Measurements from ENCODE around the gene CFAP161.

Gene CFAP161

DNA sequence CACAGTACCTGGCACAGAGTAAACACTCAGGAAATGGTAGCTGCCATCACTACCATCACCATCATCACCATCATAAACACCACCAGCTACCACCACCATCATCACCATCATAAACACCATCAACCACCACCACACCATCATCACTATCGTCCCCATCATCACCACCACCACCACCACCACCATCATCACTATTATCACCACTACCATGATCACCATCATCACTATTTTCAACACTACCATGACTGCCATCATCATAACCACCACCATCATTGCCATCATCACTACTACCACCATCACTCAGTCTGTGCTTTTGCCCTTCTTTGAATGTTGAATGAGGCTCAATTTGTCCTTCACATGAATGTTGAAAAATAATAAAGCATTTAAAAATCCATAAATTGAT, 41.4 kb downstream of the CFAP161 start:
- no peak for TF ChIP-seq CTCF (IDR thresholded peaks at IDR 0.05; ENCODE audit: low read depth, low read length)
- H3K4me3 ChIP-seq (ENCODE audit: low read depth, low read length), result no peak overlapping the region
- no peak for DNase-seq (ENCODE audit: low read depth, low spot score)
- in situ Hi-C loops (cut with HindIII; ENCODE audit: low sequenced_read_pairs), result no loop called here

GRCh38 chr15:81176291-81176893, 42.3 kb downstream of the CFAP161 start:
- no peak overlapping the region for H3K4me3 ChIP-seq (ENCODE audit: low read depth, low read length)
- TF ChIP-seq CTCF (IDR thresholded peaks at IDR 0.05; ENCODE audit: low read depth, low read length), result no peak
- no peak for DNase-seq (ENCODE audit: low read depth, low spot score)
- in situ Hi-C loops (cut with HindIII; ENCODE audit: low sequenced_read_pairs), result no loop called here

DNA sequence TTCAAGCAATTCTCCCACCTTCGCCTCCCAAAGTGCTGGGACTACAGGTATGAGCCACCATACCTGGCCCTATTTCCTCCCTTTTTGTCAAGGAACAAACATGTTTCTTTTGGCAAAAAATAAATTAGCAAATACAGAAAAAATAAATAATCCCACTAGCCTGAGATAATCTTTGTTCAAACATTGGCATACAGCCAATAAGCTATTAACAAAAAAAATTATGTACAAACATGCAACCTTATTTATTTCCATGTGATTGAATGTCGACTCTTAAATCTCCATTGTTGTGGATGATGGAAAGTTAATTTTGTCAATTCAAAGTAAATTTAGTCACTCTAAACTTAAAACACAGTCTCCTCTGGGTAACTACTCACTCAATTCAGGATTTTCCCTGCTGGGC, 44.3 kb downstream of the CFAP161 start:
- no peak overlapping the region for H3K4me3 ChIP-seq (ENCODE audit: low read depth, low read length)
- in situ Hi-C loops (cut with HindIII; ENCODE audit: low sequenced_read_pairs), result no loop called here
- TF ChIP-seq CTCF (IDR thresholded peaks at IDR 0.05; ENCODE audit: low read depth, low read length), result no peak

DNA sequence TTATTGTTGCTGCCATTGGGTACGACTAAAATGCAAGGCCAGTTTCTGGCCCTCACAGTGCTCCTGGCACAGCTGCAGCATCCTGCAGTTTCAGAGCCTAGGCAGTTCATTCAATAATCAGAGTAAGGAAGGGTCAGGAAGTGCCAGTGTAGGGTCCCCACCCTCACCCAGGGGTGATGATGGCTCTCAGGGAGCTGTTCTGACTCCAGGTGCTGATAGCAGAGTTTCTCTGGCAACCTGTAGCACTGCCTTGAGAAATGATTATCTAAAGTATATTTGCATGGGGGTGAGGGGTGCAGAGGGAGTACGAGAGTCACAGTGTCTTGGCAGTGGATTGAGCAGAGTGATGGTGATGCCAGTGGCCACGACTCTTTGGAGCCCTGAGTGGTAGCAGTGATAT, 47.1 kb downstream of the CFAP161 start:
- no peak for DNase-seq (ENCODE audit: low read depth, low spot score)
- in situ Hi-C loops (cut with HindIII; ENCODE audit: low sequenced_read_pairs), result no loop called here
- TF ChIP-seq CTCF (IDR thresholded peaks at IDR 0.05; ENCODE audit: low read depth, low read length), result no peak
- no peak overlapping the region for H3K4me3 ChIP-seq (ENCODE audit: low read depth, low read length)

More for the DNA sequence above, 44.3 kb downstream of the CFAP161 start:
- no peak for DNase-seq (ENCODE audit: low read depth, low spot score)

- H3K4me3 ChIP-seq (ENCODE audit: low read depth, low read length), result peak overlapping the region; percentile 3
- TF ChIP-seq CTCF (IDR thresholded peaks at IDR 0.05; ENCODE audit: low read depth, low read length), result no peak
- in situ Hi-C loops (cut with HindIII; ENCODE audit: low sequenced_read_pairs), result no loop called here
- DNase-seq (ENCODE audit: low read depth, low spot score), result no peak
Measured at GRCh38 chr15:81182031-81182755, 48.1 kb downstream of the CFAP161 start.

- in situ Hi-C loops (cut with HindIII; ENCODE audit: low sequenced_read_pairs), result no loop called here
Measured at GRCh38 chr15:81182756-81183438, 48.8 kb downstream of the CFAP161 start.

More at GRCh38 chr15:81182756-81183438, 48.8 kb downstream of the CFAP161 start:
- no peak for TF ChIP-seq CTCF (IDR thresholded peaks at IDR 0.05; ENCODE audit: low read depth, low read length)
- H3K4me3 ChIP-seq (ENCODE audit: low read depth, low read length), result peak overlapping the region; percentile 3
- no peak for DNase-seq (ENCODE audit: low read depth, low spot score)

All from astrocyte of the spinal cord (primary cell).